Activated CD4-positive, alpha-beta T cell treated with anti-CD3 and anti-CD28 coated beads, Interleukin-2, amount 50 U/mL, for 1 hour (primary cell): ENCODE measurements around the gene CH25H.

Experiments used
- DNase-seq: peaks from one replicate; pipeline ENCODE4 v3.0.0-alpha.2; 2020

CH25H gene

GRCh38 chr10:89228962-89229361 is 21.8 kb upstream of the CH25H start:
- DNase-seq = no peak

DNA sequence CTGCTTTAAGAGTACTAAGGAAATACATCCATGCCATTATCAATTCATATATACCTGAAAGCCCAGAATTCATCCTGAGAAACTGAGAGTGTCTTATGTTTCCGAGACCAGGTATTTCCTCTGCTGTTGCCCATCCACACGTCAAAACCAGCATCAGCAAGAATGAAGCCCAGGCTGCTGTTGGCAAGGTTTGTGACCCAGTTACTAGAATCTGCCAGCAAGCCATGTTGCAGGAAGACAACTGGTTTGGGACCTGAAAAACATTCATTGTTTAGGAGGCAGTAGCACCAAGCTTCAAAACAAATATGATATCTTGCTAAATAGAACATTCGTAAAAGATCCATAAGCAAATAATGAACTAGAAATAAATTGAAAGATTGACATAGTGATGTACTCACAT is 21.0 kb upstream of the CH25H start:
- no peak for DNase-seq

DNA sequence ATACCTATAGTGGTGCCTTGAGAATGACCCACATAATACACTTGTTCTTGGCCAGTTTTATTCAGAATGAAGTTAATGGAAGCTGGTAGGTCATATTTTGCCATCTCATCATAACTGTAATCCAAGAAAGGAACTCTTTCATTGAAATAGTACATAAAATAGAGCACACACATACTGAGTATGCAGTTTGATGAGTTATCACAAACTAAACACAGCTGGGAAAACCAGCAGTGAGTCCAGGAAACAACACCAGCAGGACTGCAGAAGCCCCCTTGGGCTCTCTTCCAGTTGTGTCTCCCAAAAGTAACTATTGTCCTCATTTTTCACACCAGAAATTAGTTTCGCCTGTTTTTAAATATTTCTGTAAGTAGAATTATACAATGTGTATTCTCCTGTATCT is 19.8 kb upstream of the CH25H start:
- DNase-seq = no peak

GRCh38 chr10:89224739-89225443 is 17.8 kb upstream of the CH25H start:
- DNase-seq = no peak

GRCh38 chr10:89221919-89222318 is 14.8 kb upstream of the CH25H start:
- no peak for DNase-seq

DNA sequence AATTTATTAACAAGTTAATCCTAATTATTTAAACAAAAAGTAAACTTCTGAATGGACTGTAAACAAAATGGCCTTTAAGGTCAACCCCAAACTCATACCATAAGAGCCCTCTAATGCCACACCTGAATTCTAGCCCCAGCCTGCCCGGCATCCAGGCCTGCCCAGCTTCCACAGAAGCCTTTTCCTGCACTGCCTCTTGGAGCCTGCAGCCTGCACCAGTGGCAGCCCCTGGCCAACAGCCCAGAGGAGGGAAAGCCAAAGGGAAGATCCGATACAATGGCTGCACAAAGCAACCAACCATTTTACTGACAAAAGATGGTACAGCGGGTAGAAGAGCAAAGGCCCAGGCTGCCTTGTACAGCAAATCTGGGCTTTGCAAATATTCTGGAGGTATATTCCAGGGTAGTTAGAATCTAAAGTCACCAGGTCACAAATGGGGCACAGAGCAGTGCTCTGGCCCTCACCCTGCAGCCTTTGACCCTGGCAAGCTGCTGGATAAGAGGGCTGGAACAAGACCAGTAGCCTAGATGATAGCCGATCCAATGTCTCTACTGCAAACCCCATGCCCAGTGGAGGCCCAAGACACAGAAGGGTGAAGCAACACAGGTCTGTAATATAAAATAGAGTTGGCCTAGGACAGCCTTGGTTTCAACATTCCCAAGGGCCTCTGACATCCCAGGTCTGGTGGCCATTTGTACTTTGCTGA is 12.5 kb upstream of the CH25H start:
- DNase-seq = no peak

DNA sequence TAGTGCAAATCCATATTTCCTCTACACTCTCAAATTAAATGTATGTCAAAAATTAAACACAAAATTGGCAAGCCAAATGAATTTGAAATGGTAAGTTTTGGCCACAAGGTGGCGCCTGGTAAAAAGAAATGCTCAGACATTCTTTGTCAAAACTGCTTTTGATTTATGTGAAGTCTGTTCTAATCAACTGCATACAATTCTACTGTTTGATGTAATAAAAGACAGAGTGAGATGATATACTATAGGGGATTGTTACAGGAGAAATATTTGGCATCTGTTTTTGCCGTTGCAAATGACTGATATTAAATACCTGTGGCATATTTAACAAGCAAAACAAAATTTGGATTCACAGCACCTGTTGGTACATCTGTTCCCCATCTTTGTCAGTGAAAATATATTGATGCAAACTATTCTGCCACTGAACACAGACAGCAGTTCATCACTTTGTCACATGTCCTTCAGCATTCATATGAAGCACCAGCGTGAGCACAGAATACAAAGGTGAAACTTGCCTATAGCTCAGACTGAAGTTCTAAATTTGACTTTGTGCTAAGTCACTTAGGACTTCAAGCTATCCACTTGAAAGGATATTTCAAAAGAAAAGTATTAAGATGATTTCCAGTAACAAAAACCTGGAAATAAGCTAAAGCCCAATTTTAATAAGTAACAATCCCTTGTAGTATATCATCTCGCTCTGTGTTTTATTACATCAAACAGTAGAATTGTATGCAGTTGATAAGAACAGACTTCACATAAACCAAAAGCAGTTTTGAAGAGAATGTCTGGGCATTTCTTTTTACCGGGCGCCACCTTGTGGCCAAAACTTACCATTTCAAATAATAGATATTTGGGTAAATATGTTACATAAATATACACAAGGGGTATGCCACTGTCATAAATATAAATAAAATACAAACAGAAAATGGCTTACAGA is 10.2 kb upstream of the CH25H start:
- peak; percentile 63 for DNase-seq

- no peak for DNase-seq
Observed at GRCh38 chr10:89216056-89216455, 8.9 kb upstream of the CH25H start.

- DNase-seq = no peak
Observed at GRCh38 chr10:89215511-89215910, 8.4 kb upstream of the CH25H start.

DNA sequence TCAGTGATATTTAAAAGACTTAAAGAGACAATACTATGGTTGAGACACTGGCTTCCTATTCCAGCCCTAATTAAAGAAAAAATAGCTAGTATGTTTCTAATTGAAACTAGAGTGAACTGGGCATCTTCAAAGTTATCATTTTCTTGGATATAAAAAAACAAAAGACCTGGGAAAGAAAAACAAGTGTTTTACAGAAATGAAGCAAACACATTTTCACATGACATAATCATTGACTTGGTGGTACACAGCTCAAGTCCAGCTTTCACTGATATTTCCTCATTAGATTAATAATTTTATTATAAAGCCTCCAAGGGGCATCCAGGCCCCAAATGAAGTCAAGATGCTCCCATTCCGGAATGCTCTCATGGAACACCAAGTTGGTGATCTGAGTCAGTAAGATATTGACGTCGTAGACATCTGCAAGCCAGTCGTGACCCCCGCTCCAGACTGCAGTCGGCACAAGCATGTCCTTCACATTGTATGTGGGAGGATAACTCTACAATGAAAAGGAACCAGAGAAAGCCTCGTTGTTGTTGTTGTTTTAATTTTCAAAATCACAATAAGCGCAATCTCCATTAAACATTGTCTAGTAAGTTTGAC is 7.5 kb upstream of the CH25H start:
- no peak for DNase-seq

DNA sequence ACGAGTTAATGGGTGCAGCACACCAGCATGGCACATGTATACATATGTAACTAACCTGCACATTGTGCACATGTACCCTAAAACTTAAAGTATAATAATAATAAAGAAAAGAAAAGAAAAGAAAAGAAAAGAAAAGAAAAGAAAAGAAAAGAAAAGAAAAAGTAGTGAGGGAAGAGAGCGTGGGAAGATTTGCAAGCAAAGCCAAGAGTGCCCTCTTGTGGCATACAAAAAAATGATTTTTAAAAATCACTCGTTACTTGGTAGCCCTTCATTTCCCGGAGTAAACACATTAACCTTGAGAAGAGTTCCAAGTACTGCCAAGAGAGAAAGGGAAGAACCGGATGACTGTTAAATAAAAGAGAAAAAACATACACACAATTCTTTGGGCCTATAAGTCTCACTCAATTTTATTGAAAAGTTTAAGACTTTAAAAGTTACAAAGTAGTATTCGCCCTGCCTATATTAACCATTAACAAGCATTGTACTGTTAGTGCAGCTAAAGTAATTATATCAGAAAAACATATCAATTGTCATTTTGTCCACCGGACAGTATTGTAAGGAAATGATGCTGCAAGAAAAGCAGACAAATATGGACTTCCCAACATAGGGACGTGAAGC is 6.2 kb upstream of the CH25H start:
- DNase-seq = no peak

DNA sequence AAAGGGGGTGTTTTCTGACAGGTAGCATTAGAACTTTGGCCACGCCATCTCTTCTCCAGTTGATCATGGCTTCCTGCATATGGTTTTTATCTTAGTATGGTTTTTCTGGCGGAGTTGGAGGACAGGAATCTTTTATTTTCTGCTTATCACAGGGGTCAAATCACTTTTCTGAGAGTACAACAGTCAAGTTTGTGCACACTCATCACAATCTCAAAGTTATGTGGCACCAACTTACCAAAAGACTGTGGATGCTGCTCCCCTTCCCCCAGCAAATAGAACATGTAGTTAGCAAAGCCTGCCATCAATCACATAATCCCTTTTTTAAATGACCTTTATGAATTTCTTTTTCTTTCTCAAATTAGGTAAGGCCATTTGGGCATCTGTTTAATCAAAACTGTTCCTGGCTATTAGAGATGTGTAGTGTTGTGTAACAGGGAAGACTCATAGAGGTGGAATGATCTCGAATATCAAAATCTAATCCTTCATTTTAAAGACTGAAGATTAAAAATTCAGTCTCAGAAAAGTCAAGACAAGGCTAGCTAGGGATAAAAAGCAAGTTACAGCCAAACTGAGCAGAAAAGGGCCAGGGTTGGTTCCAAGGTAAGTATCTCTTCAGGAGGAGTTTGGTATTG is 3.8 kb upstream of the CH25H start:
- no peak for DNase-seq

GRCh38 chr10:89209718-89210117 is 2.6 kb upstream of the CH25H start:
- no peak for DNase-seq

DNA sequence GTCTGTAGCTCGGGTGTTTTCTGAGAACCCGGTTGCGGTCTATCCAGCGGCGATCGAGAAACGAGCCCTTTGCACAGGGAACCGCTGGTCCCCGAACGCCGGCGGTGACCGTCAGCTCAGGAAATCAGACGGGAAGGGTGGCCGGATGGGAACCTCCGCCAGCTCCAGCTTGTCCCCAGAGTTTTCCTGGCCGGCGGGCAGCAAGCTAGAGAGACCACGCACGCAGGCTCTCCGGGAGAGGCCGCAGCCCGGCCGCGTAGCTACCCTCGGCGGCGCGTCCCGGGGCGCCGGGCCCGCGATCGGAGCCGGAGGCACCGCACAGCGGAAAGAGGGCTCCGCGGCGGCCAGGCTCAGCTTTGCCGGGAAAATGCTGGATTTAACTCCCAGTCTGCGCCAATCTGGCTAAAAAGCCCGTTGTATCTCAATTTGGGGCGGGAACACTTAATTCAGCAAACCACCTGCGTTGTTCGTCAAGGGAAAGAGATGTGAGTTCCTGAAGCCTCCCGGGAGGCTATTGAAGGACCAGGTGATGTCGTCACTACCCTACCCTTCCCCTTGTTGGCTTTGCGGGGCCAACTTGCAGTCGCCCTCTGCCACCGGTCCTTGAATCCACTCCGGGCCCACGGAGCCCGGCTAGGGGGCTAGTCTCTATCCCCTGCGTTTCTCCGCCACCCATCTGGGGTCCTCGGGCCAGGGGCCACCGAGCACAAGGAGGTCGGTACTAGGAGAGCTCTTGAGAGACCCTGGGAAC is 859 bp upstream of the CH25H start:
- DNase-seq = no peak

DNA sequence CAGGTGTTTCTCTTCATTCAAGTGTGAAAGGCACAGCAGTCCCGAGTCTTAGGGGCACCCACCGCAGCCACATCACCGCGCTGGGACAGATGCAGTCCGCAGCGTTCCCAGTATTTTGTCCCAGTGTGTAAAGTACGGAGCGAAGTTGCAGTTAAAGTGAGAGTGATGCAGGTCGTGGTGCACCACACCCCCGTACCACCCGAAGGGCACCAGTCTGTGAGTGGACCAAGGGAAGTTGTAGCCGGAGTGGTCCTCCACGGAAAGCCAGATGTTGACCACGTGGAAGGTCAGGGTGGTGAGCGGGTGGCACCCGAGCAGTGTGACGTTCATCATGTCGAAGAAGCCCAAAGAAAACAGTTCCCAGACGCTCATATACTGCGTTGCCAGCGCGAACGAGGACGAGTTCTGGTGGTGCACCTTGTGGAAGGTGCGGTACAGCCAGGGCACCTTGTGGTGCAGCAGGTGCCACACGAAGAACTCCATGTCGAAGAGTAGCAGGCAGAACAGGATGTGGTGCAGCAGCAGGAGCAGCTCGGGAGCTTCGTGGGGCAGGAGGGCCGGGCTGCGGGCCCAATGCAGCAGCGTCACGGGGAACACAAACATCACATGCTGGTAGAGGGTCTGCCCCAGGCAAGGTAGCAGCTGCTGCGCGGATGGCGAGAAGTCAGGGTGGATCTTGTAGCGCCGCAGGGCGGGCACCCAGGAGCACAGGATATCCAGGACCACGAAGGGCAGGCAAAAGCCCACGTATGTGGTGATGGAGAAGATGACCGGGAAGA is 526 bp downstream of the CH25H start:
- peak; percentile 32 for DNase-seq

- DNase-seq = no peak
Observed at GRCh38 chr10:89204621-89205185, 2.4 kb downstream of the CH25H start.

DNA sequence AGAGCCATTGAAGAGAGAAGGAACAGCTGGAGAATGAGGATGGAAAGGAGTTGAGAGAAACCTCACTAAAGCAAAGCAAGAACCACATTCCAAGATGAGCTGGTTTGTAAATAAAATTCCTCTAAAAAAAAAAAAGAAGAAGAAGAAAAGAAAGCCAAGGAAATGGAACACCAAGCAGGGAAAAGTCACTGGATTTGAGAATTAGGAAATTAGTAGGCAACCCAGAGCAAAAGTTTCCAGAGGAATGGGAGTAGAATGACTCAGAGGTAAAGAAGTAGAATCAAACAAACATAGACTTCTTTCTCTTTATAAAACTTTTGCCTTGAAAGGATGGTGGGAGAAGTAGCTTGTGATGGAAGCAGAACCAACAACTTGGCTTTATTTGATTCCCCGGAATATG is 3.9 kb downstream of the CH25H start:
- DNase-seq = no peak

DNA sequence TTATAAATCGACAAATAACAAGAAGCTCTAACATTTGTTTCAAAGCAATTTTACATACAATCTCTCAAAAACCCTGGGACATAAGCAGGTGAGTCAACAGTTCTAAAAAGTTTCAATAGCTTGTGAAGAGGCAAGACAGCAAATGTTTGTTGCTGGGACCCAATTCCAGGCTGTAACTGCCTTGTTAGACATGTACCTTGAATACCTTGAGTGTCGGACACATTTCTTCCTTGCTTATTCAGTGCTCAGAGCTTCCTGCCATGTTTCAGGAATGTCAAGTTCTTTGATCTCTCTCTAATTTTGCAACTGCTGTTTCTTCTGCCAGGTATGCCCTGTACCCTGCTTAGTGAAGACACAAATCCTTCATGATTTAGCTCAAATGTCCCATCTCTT is 5.1 kb downstream of the CH25H start:
- DNase-seq = no peak

DNA sequence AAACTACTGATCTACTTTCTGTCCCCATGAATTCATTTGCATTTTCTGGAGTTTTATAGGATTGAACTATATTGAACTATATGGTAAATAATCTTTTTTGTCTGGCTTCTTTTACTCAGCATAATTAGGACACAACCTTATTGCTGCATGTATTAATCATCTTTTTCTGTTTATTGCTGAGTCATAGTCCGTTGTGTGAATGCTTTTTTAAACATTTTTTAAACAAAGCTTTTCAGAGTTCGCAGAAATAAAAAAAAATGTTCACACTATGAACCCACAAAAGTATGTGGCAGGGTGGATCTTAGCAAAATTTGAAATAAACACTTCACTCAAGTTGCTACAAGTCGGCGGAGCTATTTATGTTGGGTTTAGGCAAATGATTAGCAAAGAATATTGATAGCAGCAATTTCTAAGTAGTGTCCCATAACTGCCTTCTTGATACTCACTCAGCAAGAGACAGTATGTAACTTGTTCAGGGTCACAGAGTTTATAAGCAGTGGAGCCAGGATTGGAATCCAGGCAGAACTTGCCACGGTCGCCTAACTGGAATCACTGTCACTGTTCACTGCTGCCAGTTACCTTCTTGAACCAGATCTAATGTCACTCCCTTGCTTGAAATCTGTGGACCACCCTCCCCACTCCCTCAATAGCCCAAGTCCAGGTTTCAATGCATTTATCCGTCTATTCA is 5.6 kb downstream of the CH25H start:
- no peak for DNase-seq

GRCh38 chr10:89197473-89197872 is 9.6 kb downstream of the CH25H start:
- DNase-seq = no peak
